IPS-15b (cell line): ENCODE measurements around the gene VNN1.
"Not testable (repeated sequence)": the region's sequence is repeated elsewhere in the genome, so short reads cannot be mapped to it uniquely, and the experiment has no call there.

ENCODE experiments used
- H3K27me3 ChIP-seq: one replicate; pipeline ENCODE4 v1.6.1; 2013; ENCODE audit warnings: low read length; ENCODE audit not compliant: control insufficient read depth, insufficient read depth
- H3K36me3 ChIP-seq: one replicate; pipeline ENCODE4 v1.6.1; 2013; ENCODE audit warnings: low read length; ENCODE audit not compliant: control insufficient read depth, insufficient read depth
- H3K4me1 ChIP-seq: one replicate; pipeline ENCODE4 v1.6.1; 2013; ENCODE audit warnings: mild to moderate bottlenecking, low read length; ENCODE audit not compliant: control insufficient read depth, insufficient read depth
- H3K4me3 ChIP-seq: one replicate; pipeline ENCODE4 v1.5.1; 2013; ENCODE audit warnings: low read depth, low read length
- H3K9ac ChIP-seq: one replicate; pipeline ENCODE4 v1.6.1; 2013; ENCODE audit warnings: low read depth, mild to moderate bottlenecking, low read length
- H3K9me3 ChIP-seq: one replicate; pipeline ENCODE4 v1.6.1; 2013; ENCODE audit warnings: mild to moderate bottlenecking, low read length; ENCODE audit not compliant: control insufficient read depth, insufficient read depth

The VNN1 gene

GRCh38 chr6:132719736-132720448 lies 6.0 kb upstream of the VNN1 start:
- Histone ChIP-seq H3K36me3 (no peaks in the 10 kb centered on the region), H3K9me3 (no peaks in the 10 kb centered on the region), H3K4me1 (peaks cover 2% of the 10 kb centered on the region), H3K9ac (no peak overlapping the region), H3K27me3 (no peaks in the 10 kb centered on the region), H3K4me3 (no peak overlapping the region)

GRCh38 chr6:132715881-132716637 lies 2.2 kb upstream of the VNN1 start:
- no peaks in the 10 kb centered on the region for H3K9me3 ChIP-seq
- H3K4me1 ChIP-seq = no peaks in the 10 kb centered on the region
- no peak overlapping the region for H3K4me3 ChIP-seq
- no peak overlapping the region for H3K9ac ChIP-seq
- H3K27me3 ChIP-seq = no peaks in the 10 kb centered on the region
- no peaks in the 10 kb centered on the region for H3K36me3 ChIP-seq

GRCh38 chr6:132715204-132715603 lies 1.3 kb upstream of the VNN1 start:
- H3K4me3 ChIP-seq = no peak overlapping the region
- H3K27me3 ChIP-seq = no peaks in the 10 kb centered on the region
- no peaks in the 10 kb centered on the region for H3K4me1 ChIP-seq
- no peak overlapping the region for H3K9ac ChIP-seq
- no peaks in the 10 kb centered on the region for H3K36me3 ChIP-seq
- H3K9me3 ChIP-seq = no peaks in the 10 kb centered on the region

- Histone ChIP-seq H3K4me1 (no peaks in the 10 kb centered on the region), H3K4me3 (no peak overlapping the region), H3K36me3 (no peaks in the 10 kb centered on the region), H3K9me3 (no peaks in the 10 kb centered on the region), H3K9ac (no peak overlapping the region), H3K27me3 (no peaks in the 10 kb centered on the region)
These were observed 305 bp upstream of the VNN1 start for GRCh38 chr6:132714160-132714559.

- Histone ChIP-seq H3K27me3 (no peaks in the 10 kb centered on the region), H3K9ac (no peak overlapping the region), H3K9me3 (no peaks in the 10 kb centered on the region), H3K4me1 (no peaks in the 10 kb centered on the region), H3K36me3 (no peaks in the 10 kb centered on the region), H3K4me3 (no peak overlapping the region)
These were observed 1.5 kb downstream of the VNN1 start for GRCh38 chr6:132712366-132712765.

GRCh38 chr6:132708771-132709170 lies 5.1 kb downstream of the VNN1 start:
- Histone ChIP-seq H3K9me3 (no peaks in the 10 kb centered on the region), H3K4me1 (no peaks in the 10 kb centered on the region), H3K4me3 (no peak overlapping the region), H3K9ac (no peak overlapping the region), H3K36me3 (no peaks in the 10 kb centered on the region), H3K27me3 (no peaks in the 10 kb centered on the region)

- no peak overlapping the region for H3K4me3 ChIP-seq
- no peaks in the 10 kb centered on the region for H3K4me1 ChIP-seq
- H3K9ac ChIP-seq = no peak overlapping the region
- H3K36me3 ChIP-seq = no peaks in the 10 kb centered on the region
- H3K27me3 ChIP-seq = no peaks in the 10 kb centered on the region
- H3K9me3 ChIP-seq = no peaks in the 10 kb centered on the region
These were observed 5.9 kb downstream of the VNN1 start for GRCh38 chr6:132708002-132708401.

GRCh38 chr6:132706756-132707155 lies 7.1 kb downstream of the VNN1 start:
- not testable (repeated sequence) for H3K9ac ChIP-seq, H3K4me3 ChIP-seq, H3K36me3 ChIP-seq, H3K9me3 ChIP-seq, H3K27me3 ChIP-seq, H3K4me1 ChIP-seq

- H3K27me3 ChIP-seq = no peaks in the 10 kb centered on the region
- H3K4me1 ChIP-seq = no peaks in the 10 kb centered on the region
- H3K36me3 ChIP-seq = no peaks in the 10 kb centered on the region
- no peak overlapping the region for H3K4me3 ChIP-seq
- H3K9ac ChIP-seq = no peak overlapping the region
- no peaks in the 10 kb centered on the region for H3K9me3 ChIP-seq
These were observed 9.9 kb downstream of the VNN1 start for GRCh38 chr6:132703936-132704335.

GRCh38 chr6:132698608-132699007 lies 15.2 kb downstream of the VNN1 start:
- Histone ChIP-seq H3K27me3 (no peaks in the 10 kb centered on the region), H3K9me3 (peaks cover 3% of the 10 kb centered on the region), H3K4me1 (no peaks in the 10 kb centered on the region), H3K36me3 (no peaks in the 10 kb centered on the region), H3K4me3 (no peak overlapping the region), H3K9ac (no peak overlapping the region)

- H3K27me3 ChIP-seq = no peaks in the 10 kb centered on the region
- H3K36me3 ChIP-seq = no peaks in the 10 kb centered on the region
- H3K4me3 ChIP-seq = no peak overlapping the region
- H3K9me3 ChIP-seq = peaks cover 3% of the 10 kb centered on the region
- H3K4me1 ChIP-seq = no peaks in the 10 kb centered on the region
- H3K9ac ChIP-seq = no peak overlapping the region
These were observed 18.1 kb downstream of the VNN1 start for GRCh38 chr6:132695773-132696172.

GRCh38 chr6:132693478-132693877 lies 20.4 kb downstream of the VNN1 start:
- no peaks in the 10 kb centered on the region for H3K36me3 ChIP-seq
- no peak overlapping the region for H3K9ac ChIP-seq
- H3K27me3 ChIP-seq = no peaks in the 10 kb centered on the region
- no peaks in the 10 kb centered on the region for H3K4me1 ChIP-seq
- no peak overlapping the region for H3K4me3 ChIP-seq
- peaks cover 3% of the 10 kb centered on the region for H3K9me3 ChIP-seq
